Measurements from ENCODE around the gene POU6F1.

POU6F1 gene

DNA sequence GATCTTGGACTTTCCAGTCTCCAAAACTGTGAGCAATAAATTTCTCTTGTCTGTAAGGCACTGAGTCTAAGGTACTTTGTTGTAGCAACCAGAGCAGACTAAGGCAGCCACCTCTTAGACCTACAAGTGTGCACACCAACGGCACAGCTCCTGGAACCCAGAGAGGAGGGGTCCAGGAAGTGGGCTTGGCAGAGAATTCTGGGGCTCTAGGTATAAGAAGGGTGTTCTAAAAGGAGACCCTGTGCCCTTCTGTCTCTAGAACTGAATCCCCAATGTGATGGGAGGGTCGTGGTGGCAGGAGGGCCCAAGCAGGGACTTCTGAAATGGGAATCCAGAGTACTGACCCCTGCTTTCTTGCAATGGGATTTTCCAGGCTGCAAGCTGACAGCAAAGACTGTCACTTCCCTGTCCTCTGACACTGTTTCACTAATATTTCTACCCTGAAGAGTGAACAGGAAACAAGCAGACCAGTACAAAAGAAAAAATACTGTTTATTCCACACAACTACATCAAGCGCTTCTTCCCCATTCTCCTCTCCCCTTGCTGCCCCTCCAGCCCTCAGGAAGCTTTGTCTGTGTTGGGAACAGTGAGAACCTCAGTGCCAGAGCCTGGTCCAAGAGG lies 31.3 kb downstream of the POU6F1 start:
- POLR2A ChIA-PET: no interaction called here
- Histone ChIP-seq H3K27ac (ENCODE audit: extremely low read depth, low read depth, low read length) (no peak overlapping the region), H3K4me3 (ENCODE audit: low read depth, low read length) (no peak overlapping the region), H3K9me3 (ENCODE audit: control insufficient read depth, insufficient read depth, low read depth, low read length) (no peaks in the 10 kb centered on the region), H3K4me1 (ENCODE audit: control insufficient read depth, insufficient read depth, low read length) (0 out of 2 replicates have a peak, but pooled peaks cover 3% of the 10 kb centered on the region), H3K36me3 (ENCODE audit: control insufficient read depth in 2 of 2, insufficient read depth in 1 of 2, low read length in 2 of 2) (peaks cover 0 to 19% of the 10 kb centered on the region in 2 experiments; a peak in 1 of 3 replicates)
- TF ChIP-seq, protein P1, sequence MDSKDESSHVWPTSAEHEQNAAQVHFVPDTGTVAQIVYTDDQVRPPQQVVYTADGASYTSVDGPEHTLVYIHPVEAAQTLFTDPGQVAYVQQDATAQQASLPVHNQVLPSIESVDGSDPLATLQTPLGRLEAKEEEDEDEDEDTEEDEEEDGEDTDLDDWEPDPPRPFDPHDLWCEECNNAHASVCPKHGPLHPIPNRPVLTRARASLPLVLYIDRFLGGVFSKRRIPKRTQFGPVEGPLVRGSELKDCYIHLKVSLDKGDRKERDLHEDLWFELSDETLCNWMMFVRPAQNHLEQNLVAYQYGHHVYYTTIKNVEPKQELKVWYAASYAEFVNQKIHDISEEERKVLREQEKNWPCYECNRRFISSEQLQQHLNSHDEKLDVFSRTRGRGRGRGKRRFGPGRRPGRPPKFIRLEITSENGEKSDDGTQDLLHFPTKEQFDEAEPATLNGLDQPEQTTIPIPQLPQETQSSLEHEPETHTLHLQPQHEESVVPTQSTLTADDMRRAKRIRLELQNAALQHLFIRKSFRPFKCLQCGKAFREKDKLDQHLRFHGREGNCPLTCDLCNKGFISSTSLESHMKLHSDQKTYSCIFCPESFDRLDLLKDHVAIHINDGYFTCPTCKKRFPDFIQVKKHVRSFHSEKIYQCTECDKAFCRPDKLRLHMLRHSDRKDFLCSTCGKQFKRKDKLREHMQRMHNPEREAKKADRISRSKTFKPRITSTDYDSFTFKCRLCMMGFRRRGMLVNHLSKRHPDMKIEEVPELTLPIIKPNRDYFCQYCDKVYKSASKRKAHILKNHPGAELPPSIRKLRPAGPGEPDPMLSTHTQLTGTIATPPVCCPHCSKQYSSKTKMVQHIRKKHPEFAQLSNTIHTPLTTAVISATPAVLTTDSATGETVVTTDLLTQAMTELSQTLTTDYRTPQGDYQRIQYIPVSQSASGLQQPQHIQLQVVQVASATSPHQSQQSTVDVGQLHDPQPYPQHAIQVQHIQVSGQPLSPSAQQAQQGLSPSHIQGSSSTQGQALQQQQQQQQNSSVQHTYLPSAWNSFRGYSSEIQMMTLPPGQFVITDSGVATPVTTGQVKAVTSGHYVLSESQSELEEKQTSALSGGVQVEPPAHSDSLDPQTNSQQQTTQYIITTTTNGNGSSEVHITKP (tag by site-specific recombination; IDR thresholded peaks at IDR 0.05): peak; percentile 96
- no peak for TF ChIP-seq ZNF776 (tag by site-specific recombination; IDR thresholded peaks at IDR 0.05; ENCODE audit: borderline replicate concordance)
- CTCF ChIA-PET: no interaction called here

DNA sequence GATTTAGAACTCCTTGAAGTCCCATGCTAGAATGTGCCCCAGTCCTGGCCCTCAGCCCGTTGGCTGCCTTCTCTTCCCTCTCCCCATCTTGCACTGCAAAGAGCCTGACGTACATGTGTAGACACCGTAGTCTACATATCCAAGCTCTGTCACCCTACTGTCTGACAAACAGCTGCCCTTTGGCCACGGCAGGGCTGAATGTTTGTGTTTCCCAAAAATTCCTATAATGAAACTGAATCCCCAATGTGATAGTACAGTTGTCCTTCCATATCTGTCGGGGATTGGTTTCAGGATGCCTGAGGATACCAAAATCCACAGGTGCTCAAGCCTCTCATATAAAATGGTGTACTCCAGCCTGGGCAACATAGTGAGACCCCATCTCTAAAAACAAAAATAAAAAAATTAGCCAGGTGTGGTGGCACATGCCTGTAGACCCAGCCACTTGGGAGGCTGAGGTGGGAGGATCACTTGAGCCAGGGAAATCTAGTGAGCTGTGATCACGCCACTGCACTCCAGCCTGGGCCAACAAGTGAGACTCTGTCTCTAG lies 32.6 kb downstream of the POU6F1 start:
- POLR2A ChIA-PET: no interaction called here
- CTCF ChIA-PET: no interaction called here
- H3K36me3 ChIP-seq (ENCODE audit: control insufficient read depth in 2 of 2, insufficient read depth in 1 of 2, low read length in 2 of 2): peaks cover 0 to 7% of the 10 kb centered on the region in 2 experiments; a peak in 1 of 3 replicates
- H3K9me3 ChIP-seq (ENCODE audit: control insufficient read depth, insufficient read depth, low read depth, low read length): no peaks in the 10 kb centered on the region
- H3K27ac ChIP-seq (ENCODE audit: extremely low read depth, low read depth, low read length): no peak overlapping the region
- H3K4me3 ChIP-seq (ENCODE audit: low read depth, low read length): no peak overlapping the region
- TF ChIP-seq ZNF121 (tag by site-specific recombination; IDR thresholded peaks at IDR 0.05) (peak; percentile 94), KLF16 (tag by site-specific recombination; IDR thresholded peaks at IDR 0.05) (no peak), RBAK (tag by site-specific recombination; IDR thresholded peaks at IDR 0.05) (no peak), MYNN (tag by site-specific recombination; IDR thresholded peaks at IDR 0.05; ENCODE audit: borderline replicate concordance) (no peak), ZBTB48 (tag by site-specific recombination; IDR thresholded peaks at IDR 0.05) (no peak)
- TF ChIP-seq, protein P2, sequence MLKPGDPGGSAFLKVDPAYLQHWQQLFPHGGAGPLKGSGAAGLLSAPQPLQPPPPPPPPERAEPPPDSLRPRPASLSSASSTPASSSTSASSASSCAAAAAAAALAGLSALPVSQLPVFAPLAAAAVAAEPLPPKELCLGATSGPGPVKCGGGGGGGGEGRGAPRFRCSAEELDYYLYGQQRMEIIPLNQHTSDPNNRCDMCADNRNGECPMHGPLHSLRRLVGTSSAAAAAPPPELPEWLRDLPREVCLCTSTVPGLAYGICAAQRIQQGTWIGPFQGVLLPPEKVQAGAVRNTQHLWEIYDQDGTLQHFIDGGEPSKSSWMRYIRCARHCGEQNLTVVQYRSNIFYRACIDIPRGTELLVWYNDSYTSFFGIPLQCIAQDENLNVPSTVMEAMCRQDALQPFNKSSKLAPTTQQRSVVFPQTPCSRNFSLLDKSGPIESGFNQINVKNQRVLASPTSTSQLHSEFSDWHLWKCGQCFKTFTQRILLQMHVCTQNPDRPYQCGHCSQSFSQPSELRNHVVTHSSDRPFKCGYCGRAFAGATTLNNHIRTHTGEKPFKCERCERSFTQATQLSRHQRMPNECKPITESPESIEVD (tag by site-specific recombination; IDR thresholded peaks at IDR 0.05): no peak
- 0 out of 2 replicates have a peak, but pooled peaks cover 3% of the 10 kb centered on the region for H3K4me1 ChIP-seq (ENCODE audit: control insufficient read depth, insufficient read depth, low read length)

DNA sequence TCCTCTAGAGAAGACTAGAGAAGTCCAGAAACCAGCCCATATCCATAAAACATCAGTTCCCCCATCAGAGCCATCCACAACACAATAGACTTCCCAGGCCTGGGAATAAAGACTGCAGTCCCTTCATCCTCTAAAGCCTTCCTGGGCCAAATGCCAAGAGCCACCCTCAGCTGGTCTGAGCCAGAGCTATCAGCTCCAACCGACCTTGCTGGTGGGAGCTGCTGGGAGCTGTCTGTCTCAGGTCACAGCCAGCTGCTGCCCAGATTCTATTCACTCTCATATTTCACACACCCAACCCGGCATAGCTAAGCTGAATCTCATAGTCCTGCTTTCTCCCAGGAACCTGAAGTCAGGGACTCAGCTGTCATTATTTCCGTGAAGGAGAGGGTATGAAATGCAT lies 34.0 kb downstream of the POU6F1 start:
- POLR2A ChIA-PET: interaction anchor here (0.8 to 1.7 kb wide), 3 partner anchors 34 to 101 kb away, joined by 3 to 16 read pairs (median 9); partner anchors contain the start of genes CSRNP2, DAZAP2 and POU6F1
- CTCF ChIA-PET: interaction anchor here (0.6 to 1.2 kb wide), 4 partner anchors 12 to 862 kb away, joined by 3 to 4 read pairs (median 3); no protein-coding TSS in a partner anchor
- 0 out of 2 replicates have a peak, but pooled peaks cover 3% of the 10 kb centered on the region for H3K4me1 ChIP-seq (ENCODE audit: control insufficient read depth, insufficient read depth, low read length)
- TF ChIP-seq ZNF341 (tag by site-specific recombination; IDR thresholded peaks at IDR 0.05; ENCODE audit: low read depth) (peak; percentile 61), ZNF501 (tag by site-specific recombination; IDR thresholded peaks at IDR 0.05) (no peak), ZBTB17 (tag by site-specific recombination; IDR thresholded peaks at IDR 0.05) (0 out of 2 replicates have a peak, but pooled peaks have one; percentile 44)
- no peaks in the 10 kb centered on the region for H3K36me3 ChIP-seq (ENCODE audit: control insufficient read depth in 2 of 2, insufficient read depth in 1 of 2, low read length in 2 of 2)
- H3K4me3 ChIP-seq (ENCODE audit: low read depth, low read length): no peak overlapping the region
- H3K27ac ChIP-seq (ENCODE audit: extremely low read depth, low read depth, low read length): no peak overlapping the region
- H3K9me3 ChIP-seq (ENCODE audit: control insufficient read depth, insufficient read depth, low read depth, low read length): no peaks in the 10 kb centered on the region

All from HEK293 (cell line).